BE2C (cell line): Measurements from ENCODE around the gene MINDY4.
A peak's percentile ranks its signal among the peaks of the same experiment; 100 is the strongest.

Source experiments
- DNase-seq: peaks from one replicate; pipeline ENCODE4 v3.0.0-alpha.2; 2020
- H3K27me3 ChIP-seq: fragments of 250-450 bp; sonication (Bioruptor Pico); 2 replicates; pipeline ENCODE4 v1.5.1; 2020; ENCODE audit warnings: mild to moderate bottlenecking
- H3K36me3 ChIP-seq: fragments of 250-450 bp; sonication (Bioruptor Pico); 2 replicates; pipeline ENCODE4 v1.5.1; 2020; ENCODE audit warnings: mild to moderate bottlenecking
- H3K4me1 ChIP-seq: fragments of 250-450 bp; sonication (Bioruptor Pico); 2 replicates; pipeline ENCODE4 v1.5.1; 2020
- H3K4me3 ChIP-seq: 2 replicates; pipeline ENCODE4 v1.5.1; 2011; ENCODE audit warnings: low read depth, low read length
- H3K9me3 ChIP-seq: fragments of 250-450 bp; sonication (Bioruptor Pico); 2 replicates; pipeline ENCODE4 v1.5.1; 2020
- CTCF ChIP-seq: IDR thresholded peaks from 2 replicates; pipeline ENCODE4 v1.5.1; 2012; ENCODE audit warnings: mild to moderate bottlenecking, low read depth, low read length

MINDY4 gene

GRCh38 chr7:30907527-30908267 is 136.5 kb downstream of the MINDY4 start:
- peaks cover 15% of the 10 kb centered on the region for H3K4me1 ChIP-seq
- no peaks in the 10 kb centered on the region for H3K9me3 ChIP-seq
- no peak overlapping the region for H3K4me3 ChIP-seq
- DNase-seq: no peak
- H3K27me3 ChIP-seq: no peaks in the 10 kb centered on the region
- no peak for TF ChIP-seq CTCF
- H3K36me3 ChIP-seq: no peaks in the 10 kb centered on the region

- Histone ChIP-seq H3K4me1 (peaks cover 23% of the 10 kb centered on the region), H3K4me3 (no peak overlapping the region), H3K9me3 (no peaks in the 10 kb centered on the region), H3K36me3 (no peaks in the 10 kb centered on the region), H3K27me3 (no peaks in the 10 kb centered on the region)
- no peak for DNase-seq
- 0 out of 2 replicates have a peak, but pooled peaks have one; percentile 5 for TF ChIP-seq CTCF
Measured at GRCh38 chr7:30908681-30909080, 137.5 kb downstream of the MINDY4 start.

GRCh38 chr7:30909431-30909830 is 138.2 kb downstream of the MINDY4 start:
- DNase-seq: no peak
- Histone ChIP-seq H3K9me3 (no peaks in the 10 kb centered on the region), H3K4me1 (peaks cover 27% of the 10 kb centered on the region), H3K4me3 (no peak overlapping the region), H3K27me3 (no peaks in the 10 kb centered on the region), H3K36me3 (no peaks in the 10 kb centered on the region)
- TF ChIP-seq CTCF: no peak

- Histone ChIP-seq H3K36me3 (no peaks in the 10 kb centered on the region), H3K9me3 (no peaks in the 10 kb centered on the region), H3K27me3 (no peaks in the 10 kb centered on the region), H3K4me3 (no peak overlapping the region), H3K4me1 (peaks cover 36% of the 10 kb centered on the region)
- peak; percentile 64 for DNase-seq
- no peak for TF ChIP-seq CTCF
Measured at GRCh38 chr7:30910411-30911073, 139.3 kb downstream of the MINDY4 start.

GRCh38 chr7:30911133-30911532 is 139.9 kb downstream of the MINDY4 start:
- DNase-seq: no peak
- H3K36me3 ChIP-seq: no peaks in the 10 kb centered on the region
- H3K27me3 ChIP-seq: no peaks in the 10 kb centered on the region
- TF ChIP-seq CTCF: no peak
- no peak overlapping the region for H3K4me3 ChIP-seq
- H3K4me1 ChIP-seq: peaks cover 36% of the 10 kb centered on the region
- no peaks in the 10 kb centered on the region for H3K9me3 ChIP-seq

GRCh38 chr7:30911561-30911969 is 140.3 kb downstream of the MINDY4 start, which contains the start of gene AQP1:
Gene AQP1 (plus strand): TSS chr7:30911853. CDS start chr7:30911910, 57 bp downstream.
- no peak for TF ChIP-seq CTCF
- no peaks in the 10 kb centered on the region for H3K27me3 ChIP-seq
- no peaks in the 10 kb centered on the region for H3K36me3 ChIP-seq
- H3K4me1 ChIP-seq: peaks cover 36% of the 10 kb centered on the region
- peak; percentile 79 for DNase-seq
- H3K4me3 ChIP-seq: no peak within 1 kb of the TSS; the same call in 1 of the 2 replicates
- no peaks in the 10 kb centered on the region for H3K9me3 ChIP-seq
